ENCODE results near the gene ILKAP.

ILKAP gene, protein sequence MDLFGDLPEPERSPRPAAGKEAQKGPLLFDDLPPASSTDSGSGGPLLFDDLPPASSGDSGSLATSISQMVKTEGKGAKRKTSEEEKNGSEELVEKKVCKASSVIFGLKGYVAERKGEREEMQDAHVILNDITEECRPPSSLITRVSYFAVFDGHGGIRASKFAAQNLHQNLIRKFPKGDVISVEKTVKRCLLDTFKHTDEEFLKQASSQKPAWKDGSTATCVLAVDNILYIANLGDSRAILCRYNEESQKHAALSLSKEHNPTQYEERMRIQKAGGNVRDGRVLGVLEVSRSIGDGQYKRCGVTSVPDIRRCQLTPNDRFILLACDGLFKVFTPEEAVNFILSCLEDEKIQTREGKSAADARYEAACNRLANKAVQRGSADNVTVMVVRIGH

DNA sequence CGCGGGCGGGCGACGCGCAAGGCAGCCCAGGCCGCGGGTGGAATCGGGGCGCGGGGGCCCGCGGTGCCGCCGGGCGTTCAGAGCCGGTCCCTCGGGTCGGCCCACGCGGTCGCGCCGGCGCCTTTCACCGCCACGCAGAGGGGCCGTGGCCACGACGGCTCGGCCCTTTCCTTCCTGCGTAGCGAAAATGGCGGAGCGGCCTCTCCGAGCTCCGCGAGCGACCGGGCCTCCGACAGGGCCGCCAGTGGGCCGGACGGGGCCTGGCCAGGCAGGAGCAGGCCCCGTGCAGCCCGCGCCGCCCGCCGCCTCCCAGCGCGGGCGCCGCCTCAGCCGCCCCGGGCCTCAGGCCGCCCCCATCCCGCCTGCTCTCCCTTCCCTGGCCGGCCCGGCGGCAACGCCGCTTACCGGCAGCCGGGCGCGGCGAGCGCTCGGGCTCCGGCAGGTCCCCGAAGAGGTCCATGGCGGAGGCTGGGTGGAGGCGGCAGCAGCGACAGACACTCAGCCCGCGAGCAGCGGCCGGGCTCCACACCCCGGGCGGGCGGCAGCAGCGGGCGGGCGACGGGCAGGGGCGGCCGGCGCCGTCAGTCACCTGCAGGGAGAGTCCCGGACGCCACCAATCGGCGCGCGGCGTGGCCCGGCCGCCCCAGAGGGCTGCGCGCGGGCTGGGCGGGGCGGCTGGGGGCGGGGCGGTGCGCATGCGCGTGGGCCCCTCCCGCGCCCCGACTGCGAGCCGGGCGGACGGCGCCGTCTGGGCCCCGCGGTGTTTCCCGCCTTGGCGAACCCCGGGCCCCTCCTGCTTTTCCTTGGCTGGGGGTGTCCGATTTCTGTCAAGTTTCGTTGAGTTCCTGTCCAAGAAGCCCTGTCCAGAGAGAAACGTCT lies at the start of gene ILKAP:
Gene ILKAP (minus strand): TSS at position 602 of the 879 bp plus-strand sequence. CDS start 142 bp downstream, at position 460.
- POLR2A ChIA-PET: interaction anchor here (0.7 kb wide), 1 partner anchor 34 kb away, joined by 3 read pairs; no protein-coding TSS in a partner anchor
- TF ChIP-seq, protein P1, sequence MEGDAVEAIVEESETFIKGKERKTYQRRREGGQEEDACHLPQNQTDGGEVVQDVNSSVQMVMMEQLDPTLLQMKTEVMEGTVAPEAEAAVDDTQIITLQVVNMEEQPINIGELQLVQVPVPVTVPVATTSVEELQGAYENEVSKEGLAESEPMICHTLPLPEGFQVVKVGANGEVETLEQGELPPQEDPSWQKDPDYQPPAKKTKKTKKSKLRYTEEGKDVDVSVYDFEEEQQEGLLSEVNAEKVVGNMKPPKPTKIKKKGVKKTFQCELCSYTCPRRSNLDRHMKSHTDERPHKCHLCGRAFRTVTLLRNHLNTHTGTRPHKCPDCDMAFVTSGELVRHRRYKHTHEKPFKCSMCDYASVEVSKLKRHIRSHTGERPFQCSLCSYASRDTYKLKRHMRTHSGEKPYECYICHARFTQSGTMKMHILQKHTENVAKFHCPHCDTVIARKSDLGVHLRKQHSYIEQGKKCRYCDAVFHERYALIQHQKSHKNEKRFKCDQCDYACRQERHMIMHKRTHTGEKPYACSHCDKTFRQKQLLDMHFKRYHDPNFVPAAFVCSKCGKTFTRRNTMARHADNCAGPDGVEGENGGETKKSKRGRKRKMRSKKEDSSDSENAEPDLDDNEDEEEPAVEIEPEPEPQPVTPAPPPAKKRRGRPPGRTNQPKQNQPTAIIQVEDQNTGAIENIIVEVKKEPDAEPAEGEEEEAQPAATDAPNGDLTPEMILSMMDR (IDR thresholded peaks at IDR 0.05; ENCODE audit: insufficient read depth, low read length, missing control alignments): no peak
- no peak for DNase-seq (ENCODE audit: low read depth, low spot score)
- H3K4me3 ChIP-seq (ENCODE audit: low read depth, low read length): peak within 1 kb of the TSS; percentile 76
- CTCF ChIA-PET: interaction anchor here (0.9 to 1.2 kb wide), 5 partner anchors 13 to 345 kb away, joined by 3 to 4 read pairs (median 3); no protein-coding TSS in a partner anchor

DNA sequence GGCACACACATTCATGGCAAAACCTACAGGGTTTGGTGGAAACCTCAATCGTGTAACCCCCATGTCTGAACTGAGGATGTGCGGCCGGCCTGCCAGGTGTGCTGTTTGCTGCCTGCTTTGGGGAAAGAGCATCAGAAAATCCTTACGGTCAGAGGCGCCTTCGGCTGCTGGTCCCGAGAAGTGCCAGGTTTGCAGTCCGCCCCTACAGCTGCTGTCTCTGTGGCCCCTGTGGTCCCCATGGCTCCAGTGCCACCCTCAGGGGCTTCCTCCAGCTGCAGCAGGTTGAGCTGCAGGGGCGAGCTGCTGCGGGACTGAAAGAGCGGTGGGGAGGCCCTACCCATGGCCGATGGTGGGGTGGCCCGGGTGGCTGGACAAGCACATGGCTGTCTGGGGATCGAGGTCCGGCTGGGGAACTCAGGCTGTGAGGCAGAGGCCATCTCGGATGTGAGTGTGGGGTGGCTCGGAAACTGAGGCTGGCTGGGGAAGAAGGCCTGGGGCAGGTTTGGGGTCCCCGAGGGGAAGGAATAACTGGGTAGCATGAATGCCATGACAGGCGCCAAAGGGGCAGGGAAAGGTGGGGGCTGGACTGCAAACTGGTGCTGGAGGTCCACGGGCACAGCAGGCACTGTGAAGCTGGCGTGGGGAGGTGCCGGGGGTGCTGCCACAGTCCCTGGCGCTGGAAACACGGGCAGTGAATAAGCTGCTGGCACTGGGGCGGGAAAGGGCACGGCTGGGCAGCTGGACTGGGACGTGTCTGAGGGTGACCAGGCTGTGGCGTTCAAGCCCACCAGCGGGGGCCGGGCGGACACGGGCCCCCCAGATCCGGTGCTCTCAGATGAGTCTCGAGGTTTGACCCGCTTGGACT lies 49.5 kb upstream of the ILKAP start:
- ChIA-PET CTCF (interaction anchor here (0.7 to 21.6 kb wide), 3 partner anchors 7 to 17 kb away, joined by 3 to 223 read pairs (median 223); partner anchors contain the start of gene HES6), POLR2A (no interaction called here)
- DNase-seq (ENCODE audit: low read depth, low spot score): no peak
- TF ChIP-seq, protein P1 (IDR thresholded peaks at IDR 0.05; ENCODE audit: insufficient read depth, low read length, missing control alignments): no peak
- no peak overlapping the region for H3K4me3 ChIP-seq (ENCODE audit: low read depth, low read length)

DNA sequence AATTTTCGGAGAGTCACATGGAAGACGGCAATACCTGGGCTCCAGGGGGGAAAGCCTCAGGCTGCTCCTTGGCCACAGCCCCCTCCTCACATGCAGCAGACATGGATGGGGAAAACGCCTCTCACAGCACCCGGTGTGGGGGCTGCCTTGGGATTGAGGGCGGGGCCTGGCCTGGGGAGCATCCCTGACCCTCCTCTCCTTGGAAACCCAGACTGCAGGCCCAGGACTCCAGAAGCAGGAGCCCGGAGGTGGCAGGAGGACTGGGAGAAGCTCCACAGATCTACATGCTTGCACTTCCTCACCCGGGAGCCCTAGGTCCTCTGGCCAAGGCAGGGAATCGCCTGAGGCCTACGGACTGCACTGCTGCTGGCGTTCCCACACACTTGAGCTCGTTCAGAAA lies 48.5 kb upstream of the ILKAP start:
- ChIA-PET POLR2A (no interaction called here), CTCF (interaction anchor here (21.6 kb wide), 1 partner anchor 9 kb away, joined by 223 read pairs; no protein-coding TSS in a partner anchor)
- H3K4me3 ChIP-seq (ENCODE audit: low read depth, low read length): no peak overlapping the region
- TF ChIP-seq, protein P1 (IDR thresholded peaks at IDR 0.05; ENCODE audit: insufficient read depth, low read length, missing control alignments): no peak
- no peak for DNase-seq (ENCODE audit: low read depth, low spot score)

DNA sequence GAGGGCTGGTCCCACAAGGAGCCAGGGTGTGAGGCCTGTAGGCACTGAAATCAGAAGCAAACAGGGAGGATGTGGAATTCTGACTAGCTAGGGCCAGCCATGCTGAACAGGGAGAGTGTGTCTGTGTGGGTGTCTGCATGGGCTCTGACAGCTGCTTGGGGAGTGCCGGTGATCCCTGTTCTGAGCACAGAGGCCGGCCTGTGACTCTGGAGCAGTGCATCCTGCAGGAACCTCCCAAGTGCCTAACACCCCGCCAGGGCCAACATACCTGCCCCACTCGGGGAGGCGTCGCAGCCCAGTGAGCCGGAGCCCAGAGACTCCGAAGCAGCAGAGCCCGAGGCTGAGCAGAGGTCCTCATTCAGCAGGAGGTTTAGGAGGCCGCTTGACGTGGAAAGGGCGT lies 47.8 kb upstream of the ILKAP start:
- TF ChIP-seq, protein P1 (IDR thresholded peaks at IDR 0.05; ENCODE audit: insufficient read depth, low read length, missing control alignments): no peak
- no peak for DNase-seq (ENCODE audit: low read depth, low spot score)
- POLR2A ChIA-PET: no interaction called here
- CTCF ChIA-PET: interaction anchor here (21.6 kb wide), 1 partner anchor 9 kb away, joined by 223 read pairs; no protein-coding TSS in a partner anchor
- no peak overlapping the region for H3K4me3 ChIP-seq (ENCODE audit: low read depth, low read length)

DNA sequence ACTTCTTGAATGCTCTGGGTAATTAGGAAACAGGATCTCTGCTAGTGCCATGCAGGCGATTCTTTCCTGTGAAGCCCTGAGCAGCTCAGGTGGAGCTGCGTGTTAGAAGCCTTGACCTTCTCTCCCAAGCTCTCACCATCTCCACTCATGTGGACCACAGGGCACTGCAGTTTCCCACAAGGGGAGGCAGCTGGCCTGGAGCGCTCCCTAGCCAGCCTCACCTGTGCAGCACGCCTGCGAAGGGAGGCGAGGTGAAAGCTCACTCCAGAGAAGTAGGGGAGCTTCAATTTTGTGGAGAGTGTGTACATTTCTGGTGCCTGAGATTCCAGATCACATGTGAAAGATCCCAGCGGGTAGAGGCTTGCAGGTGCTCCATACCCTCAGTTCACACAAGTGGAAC lies 47.4 kb upstream of the ILKAP start:
- ChIA-PET CTCF (interaction anchor here (21.6 kb wide), 1 partner anchor 10 kb away, joined by 223 read pairs; no protein-coding TSS in a partner anchor), POLR2A (no interaction called here)
- H3K4me3 ChIP-seq (ENCODE audit: low read depth, low read length): no peak overlapping the region
- TF ChIP-seq, protein P1 (IDR thresholded peaks at IDR 0.05; ENCODE audit: insufficient read depth, low read length, missing control alignments): no peak
- DNase-seq (ENCODE audit: low read depth, low spot score): no peak

Measured in AG04449 (cell line).